ENCODE data around the gene CLEC4C.
"Not testable (repeated sequence)": the region's sequence is repeated elsewhere in the genome, so short reads cannot be mapped to it uniquely, and the experiment has no call there.

Gene CLEC4C

DNA sequence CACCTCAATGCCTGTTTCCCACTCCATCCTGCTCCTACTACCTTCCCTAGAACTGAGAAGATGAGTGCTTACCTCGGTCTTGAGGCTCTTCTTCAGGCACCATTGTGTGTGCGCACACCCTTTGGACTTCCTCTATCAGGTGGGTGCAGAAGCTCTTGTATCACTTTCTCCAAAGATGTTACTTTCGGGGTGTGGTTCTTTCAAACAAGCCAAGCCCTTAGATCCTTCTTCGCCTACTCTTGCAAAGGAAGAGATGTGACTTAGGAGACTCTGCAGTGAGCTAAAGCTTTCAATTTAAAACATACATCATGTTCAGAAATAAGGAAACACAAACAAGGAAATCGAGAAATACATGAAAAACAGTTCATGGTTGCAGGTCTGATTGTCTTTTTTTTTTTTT is at the start of gene CLEC4C:
TSS of gene CLEC4C (minus strand) at position 130 of the 400 bp plus-strand sequence. CDS start at position 103, 27 bp downstream.
- peak in 1 of 2 experiments; percentile 7 for DNase-seq

DNA sequence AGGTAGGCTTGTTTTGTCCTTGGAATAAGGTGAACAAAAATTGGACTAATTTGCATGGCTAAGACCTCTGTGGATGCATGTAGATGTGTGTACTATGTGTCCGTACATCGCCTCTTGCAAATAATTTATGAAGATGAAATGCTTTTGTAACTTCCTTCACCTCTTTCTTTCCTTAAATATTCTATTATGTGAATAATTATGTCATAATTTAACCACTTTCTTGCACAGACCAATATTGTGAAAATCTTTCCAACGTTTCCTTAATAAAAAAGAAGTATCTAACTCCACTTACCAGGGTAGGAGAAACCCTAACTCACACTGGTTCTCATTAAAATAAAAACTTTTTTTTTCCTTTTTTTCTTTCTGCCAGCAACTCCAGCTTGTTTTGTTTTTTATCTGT is 46.0 kb upstream of the CLEC4C start:
- peak; percentile 70 to 82 for DNase-seq

DNA sequence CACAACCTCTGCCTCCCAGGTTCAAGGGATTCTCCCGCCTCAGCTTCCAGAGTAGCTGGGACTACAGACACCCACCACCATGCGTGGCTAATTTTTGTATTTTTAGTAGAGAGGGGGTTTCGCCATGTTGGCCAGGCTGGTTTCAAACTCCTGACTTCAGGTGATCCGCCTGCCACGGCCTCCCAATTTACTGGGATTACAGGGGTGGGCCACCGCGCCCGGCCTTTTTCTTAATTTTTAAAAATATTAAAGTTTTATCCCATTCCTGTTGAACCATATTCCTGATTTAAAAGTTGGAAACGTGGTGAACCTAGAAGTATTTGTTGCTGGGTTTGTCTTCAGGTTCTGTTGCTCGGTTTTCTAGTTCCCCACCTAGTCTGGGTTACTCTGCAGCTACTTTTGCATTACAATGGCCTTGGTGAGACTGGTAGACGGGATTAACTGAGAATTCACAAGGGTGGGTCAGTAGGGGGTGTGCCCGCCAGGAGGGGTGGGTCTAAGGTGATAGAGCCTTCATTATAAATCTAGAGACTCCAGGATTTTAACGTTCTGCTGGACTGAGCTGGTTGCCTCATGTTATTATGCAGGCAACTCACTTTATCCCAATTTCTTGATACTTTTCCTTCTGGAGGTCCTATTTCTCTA is 41.8 kb upstream of the CLEC4C start, which contains the start of gene NANOG:
TSS of gene NANOG (plus strand) at position 519 of the 645 bp plus-strand sequence. CDS start 213 bp downstream, outside the sequence.
- not testable (repeated sequence) for DNase-seq

DNA sequence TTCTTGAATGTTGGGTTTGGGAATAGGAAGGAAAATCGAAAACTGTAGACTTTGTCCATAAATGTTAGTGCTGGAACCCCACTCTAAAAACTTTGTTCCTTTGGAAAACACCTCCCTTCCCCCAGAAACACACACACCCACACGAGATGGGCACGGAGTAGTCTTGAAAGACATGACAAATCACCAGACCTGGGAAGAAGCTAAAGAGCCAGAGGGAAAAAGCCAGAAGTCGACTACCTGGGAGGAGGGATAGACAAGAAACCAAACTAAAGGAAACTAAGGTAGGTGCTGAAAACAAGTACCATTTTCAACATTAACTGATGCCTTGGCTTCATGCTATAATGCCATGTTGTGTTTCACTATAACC is 41.1 kb upstream of the CLEC4C start:
- no peak for DNase-seq

GRCh38 chr12:7787574-7788293 is 40.6 kb upstream of the CLEC4C start:
- no peak for DNase-seq

DNA sequence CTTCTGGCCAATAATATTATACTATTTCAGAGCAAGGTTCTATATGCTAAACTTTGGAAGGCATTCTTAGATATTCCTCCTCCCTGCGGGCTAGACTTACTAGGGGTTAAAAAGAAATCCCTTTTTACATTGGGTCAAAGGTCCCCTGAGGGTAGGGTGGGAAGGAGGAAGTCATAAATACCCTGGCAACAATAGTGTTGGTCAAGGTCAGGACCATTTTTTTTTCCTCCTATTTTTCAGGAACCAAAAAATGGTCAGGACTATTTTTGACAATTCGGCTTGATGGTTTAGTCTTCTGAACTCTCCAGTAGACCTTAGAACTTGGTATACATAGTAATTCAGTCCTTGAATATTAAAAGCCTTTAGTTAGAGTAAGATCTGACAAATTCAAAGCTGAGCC is 37.5 kb upstream of the CLEC4C start:
- DNase-seq: no peak

DNA sequence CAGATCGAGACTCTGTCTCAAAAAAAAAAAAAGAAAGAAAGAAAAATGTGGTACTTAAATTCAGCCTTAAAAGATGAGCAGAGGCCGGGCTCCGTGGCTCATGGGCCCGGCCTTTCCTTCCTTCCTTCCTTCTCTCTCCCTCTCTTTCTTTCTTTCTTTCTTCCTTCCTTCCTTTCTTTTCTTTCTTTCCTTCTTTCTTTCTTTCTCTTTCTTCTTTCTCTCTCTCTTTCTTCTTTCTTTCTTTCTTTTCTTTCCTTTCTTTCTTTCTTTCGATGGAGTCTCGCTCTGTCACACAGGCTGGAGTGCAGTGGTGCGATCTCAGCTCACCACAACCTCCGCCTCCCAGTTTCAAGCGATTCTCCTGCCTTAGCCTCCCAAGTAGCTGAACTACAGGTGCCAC is 36.3 kb upstream of the CLEC4C start:
- DNase-seq: not testable (repeated sequence)

GRCh38 chr12:7782055-7782454 is 34.9 kb upstream of the CLEC4C start:
- DNase-seq: no peak

DNA sequence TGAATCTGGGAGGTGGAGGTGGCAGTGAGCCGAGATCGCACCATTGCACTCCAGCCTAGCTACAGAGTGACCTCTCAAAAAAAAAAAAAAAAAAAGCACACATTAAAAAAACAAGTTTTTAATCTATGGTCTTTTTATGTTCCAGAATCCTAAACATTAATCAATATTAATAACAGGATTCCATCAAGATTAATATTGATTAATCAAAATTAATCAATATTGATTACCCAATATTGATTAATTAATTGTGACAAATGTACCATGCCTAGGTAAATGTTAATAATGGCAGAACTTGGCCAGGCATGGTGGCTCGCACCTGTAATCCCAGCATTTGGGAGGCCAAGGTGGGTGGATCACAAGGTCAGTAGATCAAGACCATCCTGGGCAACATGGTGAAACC is 34.1 kb upstream of the CLEC4C start:
- no peak for DNase-seq

DNA sequence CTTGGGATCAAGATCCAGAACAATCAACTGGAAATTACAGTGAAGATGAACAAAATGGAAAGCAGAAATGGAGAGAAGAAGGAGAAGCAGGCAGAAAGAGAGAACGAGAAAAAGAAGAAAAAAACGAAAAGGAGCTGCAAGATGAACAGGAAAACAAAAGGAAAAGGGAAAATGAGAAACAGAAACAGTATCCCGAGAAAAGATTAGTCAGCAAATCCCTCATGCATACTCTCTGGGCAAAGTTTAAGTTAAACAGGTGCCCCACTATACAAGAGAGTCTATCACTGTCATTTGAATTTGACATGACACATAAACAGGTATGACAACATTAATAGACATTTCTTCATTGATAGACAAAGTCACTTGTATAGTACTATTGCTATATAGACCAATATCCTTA is 22.8 kb upstream of the CLEC4C start:
- DNase-seq: no peak

DNA sequence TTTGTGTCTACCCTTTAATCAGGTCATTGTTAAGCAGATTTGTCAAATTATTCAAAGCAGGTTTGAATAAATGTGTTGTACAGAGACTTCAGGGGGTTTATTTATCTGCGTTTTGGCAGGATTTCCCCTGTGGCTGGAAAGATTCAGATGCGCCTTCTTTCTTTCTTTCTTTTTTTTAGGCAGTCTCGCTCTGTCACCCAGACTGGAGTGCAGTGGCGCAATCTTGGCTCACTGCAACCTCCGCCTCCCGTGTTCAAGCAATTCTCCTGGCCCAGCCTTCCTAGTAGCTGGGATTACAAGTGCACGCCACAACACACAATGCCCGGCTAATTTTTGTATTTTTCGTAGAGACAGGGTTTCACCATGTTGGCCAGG is 11.6 kb upstream of the CLEC4C start:
- no peak for DNase-seq

DNA sequence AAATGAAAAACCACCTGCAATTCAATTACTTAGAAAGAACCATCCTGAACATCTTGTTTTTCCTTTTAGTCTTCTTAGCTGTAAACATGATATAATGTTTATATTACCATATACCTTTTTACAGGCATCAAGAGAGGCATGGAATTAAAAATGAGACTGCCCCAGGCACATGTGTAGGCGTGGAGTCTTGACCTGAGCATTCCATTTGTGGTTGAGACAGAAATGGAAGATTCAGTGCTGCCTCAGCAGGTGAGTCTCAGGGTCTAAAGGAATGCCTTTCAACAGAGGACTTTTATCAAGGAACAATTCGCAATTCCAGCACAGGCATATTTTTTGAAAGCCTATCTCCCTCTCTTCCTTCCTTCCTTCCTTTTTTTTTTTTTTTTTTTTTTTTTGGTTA is 9.8 kb upstream of the CLEC4C start:
- DNase-seq: no peak

DNA sequence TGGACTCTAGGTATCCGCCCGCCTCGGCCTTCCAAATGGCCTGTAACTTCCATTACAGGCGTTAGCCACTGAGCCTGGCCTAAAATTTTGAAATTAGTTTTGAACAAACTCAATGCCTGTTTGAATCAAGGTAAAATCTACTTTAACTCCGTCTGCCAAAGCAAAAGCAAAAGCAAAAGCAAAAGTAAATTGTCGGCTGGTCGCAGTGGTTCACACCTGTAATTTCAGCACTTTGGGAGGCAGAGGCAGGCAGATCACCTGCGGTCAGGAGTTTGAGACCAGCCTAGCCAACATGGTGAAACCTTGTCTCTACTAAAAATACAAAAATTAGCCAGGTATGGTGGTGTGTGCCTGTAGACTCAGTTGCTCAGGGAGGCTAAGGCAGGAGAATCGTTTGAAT is 8.5 kb upstream of the CLEC4C start:
- DNase-seq: not testable (repeated sequence)

DNA sequence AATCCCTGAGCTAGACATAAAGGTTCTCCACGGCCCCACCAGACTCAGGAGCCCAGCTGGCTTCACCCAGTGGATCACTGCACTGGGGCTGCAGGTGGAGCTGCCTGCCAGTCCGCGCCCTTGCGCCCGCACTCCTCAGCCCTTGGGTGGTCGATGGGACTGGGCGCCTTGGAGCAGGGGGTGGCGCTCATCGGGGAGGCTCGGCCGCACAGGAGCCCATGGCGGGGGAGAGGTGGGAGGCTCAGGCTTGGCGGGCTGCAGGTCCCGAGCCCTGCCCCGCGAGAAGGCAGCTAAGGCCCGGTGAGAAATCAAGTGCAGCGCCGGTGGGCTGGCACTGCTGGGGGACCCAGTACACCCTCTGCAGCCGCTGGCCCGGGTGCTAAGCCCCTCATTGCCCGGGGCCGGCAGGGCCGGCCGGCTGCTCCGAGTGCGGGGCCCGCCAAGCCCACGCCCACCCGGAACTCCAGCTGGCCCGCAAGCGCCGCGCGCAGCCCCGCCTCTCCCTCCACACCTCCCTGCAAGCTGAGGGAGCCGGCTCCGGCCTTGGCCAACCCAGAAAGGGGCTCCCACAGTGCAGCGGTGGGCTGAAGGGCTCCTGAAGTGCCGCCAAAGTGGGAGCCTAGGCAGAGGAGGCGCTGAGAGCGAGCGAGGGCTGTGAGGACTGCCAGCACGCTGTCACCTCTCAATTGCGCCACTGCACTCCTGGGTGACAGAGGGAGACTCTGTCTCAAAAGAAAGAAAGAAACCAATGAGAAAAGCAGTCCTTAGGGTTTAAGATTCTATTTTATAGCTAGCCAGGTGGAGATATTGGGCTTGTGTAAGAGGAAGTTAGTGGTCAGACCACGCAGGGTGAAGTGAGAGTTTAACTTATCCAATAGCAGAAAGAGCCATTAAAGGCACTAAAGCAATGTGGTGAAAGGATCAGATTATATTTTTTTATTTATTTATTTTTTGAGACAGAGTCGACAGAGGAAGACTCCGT is 5.1 kb upstream of the CLEC4C start:
- peak; percentile 31 to 45 for DNase-seq

GRCh38 chr12:7751394-7751793 is 4.2 kb upstream of the CLEC4C start:
- DNase-seq: no peak

DNA sequence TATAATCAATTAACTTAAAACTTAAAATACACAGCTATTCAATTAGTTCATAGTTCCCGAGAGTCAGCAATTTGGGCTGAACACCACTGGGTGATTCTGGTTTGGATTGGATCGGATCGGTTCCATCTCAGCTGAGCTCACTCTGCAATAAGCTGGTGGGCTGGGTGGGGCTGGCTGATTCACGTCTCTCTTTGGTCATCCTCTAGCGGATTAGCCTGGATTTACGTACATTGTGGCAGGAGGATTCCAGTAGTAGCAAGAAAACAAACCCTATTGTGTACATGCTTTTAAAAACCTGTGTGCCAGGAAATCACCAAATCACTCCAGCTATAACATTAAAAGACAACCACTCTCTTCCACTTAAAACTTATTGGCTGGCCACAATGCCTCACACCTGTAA is 3.2 kb upstream of the CLEC4C start:
- DNase-seq: no peak

GRCh38 chr12:7749442-7749841 is 2.3 kb upstream of the CLEC4C start:
- no peak for DNase-seq

DNA sequence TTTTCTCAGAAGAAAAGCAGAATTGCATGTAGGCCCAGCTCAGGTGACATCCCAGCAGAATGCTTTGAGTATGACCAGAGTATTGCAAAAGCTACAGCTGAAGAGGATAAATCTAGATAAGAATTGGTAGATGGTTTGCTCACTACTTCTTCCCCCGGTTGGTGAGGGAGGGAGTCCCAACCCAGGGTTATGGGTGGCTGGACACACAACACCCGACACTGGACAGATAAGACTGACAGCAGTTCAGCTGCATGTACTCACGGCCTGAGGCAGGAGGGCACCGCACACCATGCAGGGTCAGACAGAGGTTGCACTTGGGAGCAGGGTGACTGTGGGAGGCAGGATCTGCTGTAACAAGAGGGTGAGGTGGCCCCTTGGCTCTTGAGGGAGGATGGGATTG is 1.7 kb upstream of the CLEC4C start:
- no peak for DNase-seq

GRCh38 chr12:7732993-7733392 is 14.2 kb downstream of the CLEC4C start:
- DNase-seq: no peak

GRCh38 chr12:7731486-7731885 is 15.7 kb downstream of the CLEC4C start:
- DNase-seq: no peak

DNA sequence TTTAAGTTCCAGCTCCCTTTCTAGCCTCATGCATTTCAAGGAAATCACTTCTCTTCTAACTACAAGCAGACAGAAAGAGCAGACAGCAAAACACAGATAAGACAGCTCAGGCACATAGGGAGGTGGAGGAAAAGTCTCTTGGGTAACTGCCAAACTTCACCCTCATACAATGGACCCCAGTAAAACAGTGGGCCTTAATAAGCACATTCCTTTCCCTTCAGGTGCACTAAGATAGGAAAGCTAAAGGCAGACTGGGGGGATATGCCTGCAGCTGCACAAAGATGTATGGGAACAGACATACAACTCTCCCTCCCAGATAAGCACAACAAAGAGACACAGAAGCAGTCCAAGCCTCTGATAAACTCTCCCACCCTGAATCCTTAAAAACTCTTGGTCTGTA is 16.2 kb downstream of the CLEC4C start:
- DNase-seq: not testable (repeated sequence)

DNA sequence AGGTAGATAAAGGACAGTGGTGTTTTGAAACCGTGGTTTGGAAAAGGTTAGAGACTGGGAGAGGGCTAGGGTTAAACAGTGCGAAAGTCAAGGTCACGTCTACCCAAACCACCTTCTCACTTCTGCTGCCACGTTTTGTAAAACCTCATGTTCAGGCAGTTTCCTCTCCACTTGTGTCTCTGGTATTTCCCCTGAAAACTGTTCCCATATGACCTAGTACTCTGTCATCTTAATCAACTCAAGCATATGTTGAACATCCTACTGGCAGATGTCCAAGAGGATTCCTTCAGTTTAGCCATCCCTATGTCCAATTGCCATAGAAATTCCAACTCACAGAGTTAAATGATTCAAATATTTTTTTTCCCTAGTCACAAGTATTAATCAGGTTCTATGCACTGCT is 17.4 kb downstream of the CLEC4C start:
- no peak for DNase-seq

DNA sequence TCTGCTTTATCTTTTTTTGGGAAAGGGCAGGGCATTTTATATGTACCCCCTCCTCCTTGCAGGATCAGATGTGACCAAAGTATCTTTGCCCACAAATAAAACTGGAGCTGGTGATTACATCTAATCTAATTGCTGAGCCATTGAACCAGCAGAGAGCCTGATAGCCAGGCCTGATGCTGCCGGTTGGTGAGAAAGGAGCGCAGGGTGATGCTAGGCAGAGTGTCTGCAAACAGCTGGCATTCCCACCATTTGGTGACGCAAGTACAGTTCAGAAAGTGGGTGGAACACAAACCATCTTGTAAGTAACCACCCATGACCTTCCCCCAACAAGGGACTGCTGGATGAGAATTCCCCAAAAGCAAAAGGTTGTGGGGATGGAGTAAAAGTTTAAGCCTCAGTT is 23.2 kb downstream of the CLEC4C start:
- DNase-seq: no peak

Data from AML-193 (cell line).